Measurements from ENCODE around the gene EPS8L2.

- TF ChIP-seq CTCF (conservative IDR thresholded peaks at IDR 0.05; ENCODE audit: low read depth, low read length) (no peak), RAD21 (IDR thresholded peaks at IDR 0.05; ENCODE audit: low read length) (no peak), POLR2A (IDR thresholded peaks at IDR 0.05; ENCODE audit: low read depth, low read length) (no peak), MAFK (IDR thresholded peaks at IDR 0.05; ENCODE audit: low read depth, low read length) (no peak), CEBPB (IDR thresholded peaks at IDR 0.05; ENCODE audit: low read depth, low read length) (no peak), BHLHE40 (IDR thresholded peaks at IDR 0.05; ENCODE audit: low read depth, low read length) (no peak), MXI1 (IDR thresholded peaks at IDR 0.05; ENCODE audit: borderline replicate concordance, low read depth, low read length) (no peak), FOS (IDR thresholded peaks at IDR 0.05; ENCODE audit: low read depth, low read length) (no peak), MAZ (IDR thresholded peaks at IDR 0.05; ENCODE audit: borderline replicate concordance, low read depth, low read length) (no peak), CHD1 (IDR thresholded peaks at IDR 0.05; ENCODE audit: low read depth, low read length) (no peak), ELK1 (IDR thresholded peaks at IDR 0.05; ENCODE audit: borderline replicate concordance, low read depth, low read length) (no peak), SMC3 (IDR thresholded peaks at IDR 0.05; ENCODE audit: low read depth, low read length) (no peak), RFX5 (IDR thresholded peaks at IDR 0.05; ENCODE audit: low read depth, low read length) (no peak)
Observed at GRCh38 chr11:714436-714835, 8.4 kb downstream of the EPS8L2 start.
